GM21737 (cell line): ENCODE data around the gene SCNN1A.

Experiments
- ATAC-seq: cut with Tn5 transposase; IDR thresholded peaks from one replicate; pipeline ENCODE4 v1.9.1; 2021; ENCODE audit warnings: mild to moderate bottlenecking, moderate library complexity; ENCODE audit not compliant: unreplicated experiment

Gene SCNN1A

DNA sequence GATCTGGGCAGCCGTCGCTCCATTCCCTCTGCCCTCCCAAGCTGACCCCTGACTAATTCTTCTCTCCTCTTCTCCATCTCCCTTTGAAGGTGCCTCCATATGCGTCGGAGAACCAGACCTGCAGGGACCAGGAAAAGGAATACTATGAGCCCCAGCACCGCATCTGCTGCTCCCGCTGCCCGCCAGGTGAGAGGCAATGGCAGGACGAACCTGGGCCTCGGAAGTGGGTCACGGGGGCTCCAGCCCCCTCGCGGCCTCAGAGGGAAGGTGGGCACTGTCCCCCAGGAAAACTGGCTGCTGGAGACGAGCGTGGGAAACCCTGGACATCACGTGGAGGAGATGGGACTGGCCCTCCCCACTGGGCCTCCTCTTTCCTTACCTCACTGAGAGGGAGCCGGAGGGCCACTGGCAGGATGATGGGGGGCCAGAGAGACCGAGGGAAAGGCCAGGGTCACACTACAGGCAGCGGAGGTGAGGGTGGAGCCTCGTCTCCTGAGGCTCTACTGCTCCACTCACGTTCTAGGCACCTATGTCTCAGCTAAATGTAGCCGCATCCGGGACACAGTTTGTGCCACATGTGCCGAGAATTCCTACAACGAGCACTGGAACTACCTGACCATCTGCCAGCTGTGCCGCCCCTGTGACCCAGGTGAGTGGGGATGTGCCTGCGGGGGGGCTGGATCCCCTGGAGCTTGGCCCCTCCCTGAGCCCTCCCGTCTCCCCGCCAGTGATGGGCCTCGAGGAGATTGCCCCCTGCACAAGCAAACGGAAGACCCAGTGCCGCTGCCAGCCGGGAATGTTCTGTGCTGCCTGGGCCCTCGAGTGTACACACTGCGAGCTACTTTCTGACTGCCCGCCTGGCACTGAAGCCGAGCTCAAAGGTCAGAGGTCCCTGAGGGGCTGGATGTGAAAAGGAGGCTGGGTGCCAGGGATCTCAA is 9.4 kb upstream of the SCNN1A start:
- ATAC-seq: no peak

DNA sequence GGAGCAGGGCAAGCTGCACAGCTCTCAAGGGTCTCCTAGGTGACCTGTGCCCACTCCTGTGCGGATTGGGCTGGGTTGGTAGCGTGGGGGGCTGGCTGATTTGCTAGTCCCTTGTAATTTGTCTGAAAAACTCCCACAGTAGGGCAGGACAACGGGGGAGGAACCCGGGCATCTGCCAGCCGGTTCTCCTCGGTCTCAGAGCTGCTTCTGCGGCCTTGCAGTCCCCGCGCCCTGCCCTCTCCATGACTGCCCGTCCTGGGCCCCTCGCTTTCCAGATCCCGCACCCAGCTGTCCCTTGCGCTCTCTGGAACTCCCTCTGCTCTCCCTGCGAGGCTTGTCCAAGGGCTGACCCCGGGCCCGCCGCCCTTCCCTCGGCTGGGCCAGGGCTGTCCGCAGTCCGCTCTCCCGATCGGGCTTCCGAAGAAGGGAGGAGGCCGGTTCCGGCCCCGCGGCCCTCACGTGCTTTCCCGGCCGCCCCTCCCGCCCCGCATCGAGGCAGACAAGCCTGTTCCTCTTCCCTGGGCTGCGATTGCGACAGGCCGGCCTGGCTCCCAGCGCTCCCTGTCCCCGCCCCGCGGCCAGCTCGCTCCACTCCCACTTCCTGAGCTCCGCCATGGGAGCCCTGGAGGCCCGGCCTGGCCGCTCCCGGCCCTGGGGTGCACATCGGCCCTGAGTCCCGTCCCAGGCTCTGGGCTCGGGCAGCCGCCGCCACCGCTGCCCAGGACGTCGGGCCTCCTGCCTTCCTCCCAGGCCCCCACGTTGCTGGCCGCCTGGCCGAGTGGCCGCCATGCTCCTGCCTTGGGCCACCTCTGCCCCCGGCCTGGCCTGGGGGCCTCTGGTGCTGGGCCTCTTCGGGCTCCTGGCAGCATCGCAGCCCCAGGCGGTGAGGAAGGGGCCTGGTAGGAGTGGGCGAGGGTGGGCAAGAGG is 8.5 kb upstream of the SCNN1A start, which contains the start of gene LTBR:
LTBR (plus strand) TSS at position 591 of the 927 bp plus-strand sequence; CDS start at position 788, 197 bp downstream.
- ATAC-seq: no peak

DNA sequence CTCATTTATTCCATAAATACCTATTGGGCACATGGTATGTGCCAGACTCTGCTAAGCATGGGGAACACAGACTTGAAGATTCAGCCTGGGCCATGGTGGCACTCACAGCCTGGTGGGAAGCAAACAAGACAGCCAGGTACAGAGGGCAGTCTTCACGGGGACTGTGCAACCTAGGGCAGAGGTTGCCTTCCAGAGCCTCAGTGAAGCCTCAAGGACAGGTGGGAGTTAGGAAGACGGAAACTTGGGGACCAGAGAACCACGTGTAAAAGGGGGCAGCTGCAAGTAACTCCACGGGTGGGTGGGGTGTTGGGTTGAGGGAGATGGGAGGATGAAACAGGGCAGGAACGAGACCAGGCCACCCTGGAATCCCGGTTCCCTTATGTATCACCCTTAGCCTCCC is 7.6 kb upstream of the SCNN1A start:
- no peak for ATAC-seq

DNA sequence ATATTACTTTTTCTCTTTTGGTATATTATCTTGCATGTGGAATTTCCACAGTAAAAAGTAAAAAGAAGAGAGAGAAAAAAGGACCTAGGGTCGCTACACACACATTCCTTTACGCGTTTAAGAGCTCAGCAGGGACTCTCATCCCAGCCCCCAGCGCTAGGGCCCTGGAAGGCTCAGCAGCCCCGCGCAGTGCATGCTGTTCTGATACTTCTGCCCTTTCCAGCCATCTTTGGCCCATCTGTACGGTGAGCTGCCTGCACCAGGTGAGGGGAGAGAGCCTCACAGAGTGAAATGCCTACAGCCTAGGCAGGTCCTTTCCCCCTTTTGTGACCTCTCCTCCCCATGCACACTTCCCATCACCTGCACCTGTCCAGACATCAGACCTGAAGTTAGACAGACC is 7.0 kb upstream of the SCNN1A start:
- ATAC-seq: no peak

DNA sequence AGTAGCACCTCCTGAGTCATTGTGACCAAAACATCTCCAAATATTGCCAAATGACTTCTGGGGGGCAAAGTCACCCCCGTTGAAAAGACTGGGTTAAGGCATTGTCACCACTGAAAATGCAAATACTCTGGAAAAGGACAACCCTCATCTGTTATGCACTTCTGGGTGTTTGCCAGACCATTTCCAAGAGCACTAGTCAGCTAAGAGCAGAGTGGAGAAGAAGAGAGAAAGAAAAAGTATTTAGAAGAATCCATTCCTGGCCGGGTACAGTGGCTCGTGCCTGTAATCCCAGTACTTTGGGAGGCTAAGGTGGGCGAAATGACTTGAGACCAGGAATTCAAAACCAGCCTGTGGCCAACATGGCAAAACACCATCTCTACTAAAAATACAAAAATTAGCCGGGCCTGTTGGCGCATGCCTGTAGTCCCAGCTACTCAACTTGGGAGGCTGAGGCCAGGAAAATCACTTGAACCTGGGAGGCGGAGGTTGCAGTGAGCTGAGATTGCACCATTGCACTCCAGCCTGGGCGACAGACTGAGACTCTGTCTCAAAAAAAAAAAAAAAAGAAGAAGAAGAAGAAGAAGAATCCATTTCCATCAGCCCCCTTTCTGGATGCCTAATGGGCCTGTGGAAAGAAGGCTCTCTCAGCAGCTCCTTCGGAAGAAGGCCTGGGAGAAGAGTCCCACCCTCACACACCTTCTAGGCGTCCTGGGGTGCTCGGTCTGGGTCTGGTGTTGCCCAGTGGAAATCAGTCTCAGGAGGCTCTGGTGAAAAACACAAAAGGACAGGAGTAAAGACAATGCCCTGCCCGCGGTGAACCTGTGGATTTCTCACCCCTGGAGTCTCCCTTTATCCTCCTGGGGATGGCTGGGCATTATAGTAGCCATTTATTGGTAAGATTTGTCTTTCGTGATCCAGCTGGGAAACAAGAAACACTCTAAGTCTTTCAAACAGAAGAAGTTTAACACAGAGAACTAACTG is 5.1 kb upstream of the SCNN1A start:
- no peak for ATAC-seq

DNA sequence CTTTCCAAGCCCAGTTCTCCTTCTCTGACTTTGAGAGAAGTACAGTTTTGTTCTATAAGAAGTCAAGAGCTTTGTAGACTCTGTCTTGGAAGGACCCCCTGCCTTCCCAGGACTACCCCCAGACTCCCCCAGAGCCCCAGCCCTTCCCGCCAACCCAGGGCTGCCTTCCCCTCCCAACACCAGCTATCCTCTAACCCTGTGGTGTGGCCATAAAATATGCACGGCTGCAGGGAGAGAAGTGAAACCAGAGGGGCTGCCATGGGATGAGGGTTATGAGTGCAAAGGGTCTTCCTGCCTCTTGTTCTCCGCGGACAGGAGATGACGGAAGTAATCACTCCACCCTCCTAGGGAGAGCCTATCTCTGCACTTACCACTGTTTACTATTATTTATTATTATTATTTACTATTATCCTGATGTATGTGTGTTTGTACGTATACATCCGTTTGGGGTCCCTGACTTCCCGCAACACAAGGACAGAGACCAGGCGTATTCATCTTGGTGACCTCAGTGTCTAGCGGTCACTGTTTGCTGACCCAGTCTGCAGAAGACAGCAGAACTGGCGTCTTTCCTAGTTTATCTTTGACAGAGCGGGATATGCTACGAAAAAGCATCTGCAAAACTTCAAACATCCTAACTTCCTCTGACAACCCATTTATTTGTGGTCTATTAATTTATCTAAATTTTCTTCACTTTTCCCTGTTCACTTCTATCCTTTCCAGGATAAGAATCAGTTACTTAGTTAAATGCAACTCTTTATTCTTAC is 3.5 kb upstream of the SCNN1A start:
- ATAC-seq: no peak

DNA sequence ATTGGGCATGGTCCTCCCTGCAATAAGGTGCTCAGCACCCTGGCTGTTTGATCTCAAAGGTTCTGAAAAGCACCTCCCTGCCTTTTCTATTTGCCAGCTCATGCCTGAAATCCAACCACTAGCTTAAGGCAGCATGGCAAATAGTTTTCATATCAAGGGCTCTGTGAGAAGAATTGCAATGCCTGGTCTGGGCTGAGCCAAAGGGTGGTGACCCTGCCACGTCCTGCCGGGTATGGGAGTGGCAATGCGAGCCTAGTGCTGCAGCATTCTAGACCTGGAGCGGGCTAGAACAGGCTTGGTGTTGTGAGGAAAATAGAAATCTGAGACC is 2.3 kb upstream of the SCNN1A start:
- no peak for ATAC-seq

DNA sequence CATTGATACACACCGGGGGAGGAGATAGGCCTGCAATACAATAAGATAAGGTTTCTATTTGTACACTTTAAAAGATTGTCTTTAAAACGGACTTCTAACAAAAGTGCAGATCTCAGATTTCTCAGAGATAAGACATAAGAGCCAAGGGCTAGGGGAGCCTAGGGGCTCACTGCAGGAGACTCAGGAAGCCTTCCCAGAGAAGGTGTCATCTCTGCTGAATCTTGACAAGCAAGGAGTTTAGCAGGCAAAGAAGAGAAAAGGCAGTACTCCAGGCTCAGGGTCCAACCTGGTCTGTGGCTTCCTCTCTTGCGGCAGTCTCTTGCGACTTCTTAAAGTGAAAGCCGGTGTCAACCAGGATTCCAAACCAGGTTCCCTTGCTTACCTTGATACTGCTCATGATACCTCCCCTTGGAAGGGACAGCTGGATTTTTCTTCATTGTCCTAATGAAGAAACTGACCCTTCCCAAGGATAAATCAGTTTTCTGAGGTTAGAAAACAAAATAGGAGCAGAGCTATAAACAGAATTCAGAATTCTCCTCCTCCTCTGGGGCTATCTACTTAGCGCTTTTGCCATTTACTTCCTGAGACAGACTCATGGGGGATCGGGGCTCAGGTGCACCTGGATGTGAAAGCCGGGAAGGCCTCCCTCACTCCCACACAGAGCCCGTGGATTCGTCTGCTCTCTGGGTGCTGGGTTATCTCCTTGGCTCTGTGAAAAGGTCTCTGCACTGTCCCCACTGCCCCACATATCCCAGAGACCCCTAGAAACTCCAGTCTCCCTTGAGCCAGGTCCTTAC is 1.7 kb upstream of the SCNN1A start:
- no peak for ATAC-seq

DNA sequence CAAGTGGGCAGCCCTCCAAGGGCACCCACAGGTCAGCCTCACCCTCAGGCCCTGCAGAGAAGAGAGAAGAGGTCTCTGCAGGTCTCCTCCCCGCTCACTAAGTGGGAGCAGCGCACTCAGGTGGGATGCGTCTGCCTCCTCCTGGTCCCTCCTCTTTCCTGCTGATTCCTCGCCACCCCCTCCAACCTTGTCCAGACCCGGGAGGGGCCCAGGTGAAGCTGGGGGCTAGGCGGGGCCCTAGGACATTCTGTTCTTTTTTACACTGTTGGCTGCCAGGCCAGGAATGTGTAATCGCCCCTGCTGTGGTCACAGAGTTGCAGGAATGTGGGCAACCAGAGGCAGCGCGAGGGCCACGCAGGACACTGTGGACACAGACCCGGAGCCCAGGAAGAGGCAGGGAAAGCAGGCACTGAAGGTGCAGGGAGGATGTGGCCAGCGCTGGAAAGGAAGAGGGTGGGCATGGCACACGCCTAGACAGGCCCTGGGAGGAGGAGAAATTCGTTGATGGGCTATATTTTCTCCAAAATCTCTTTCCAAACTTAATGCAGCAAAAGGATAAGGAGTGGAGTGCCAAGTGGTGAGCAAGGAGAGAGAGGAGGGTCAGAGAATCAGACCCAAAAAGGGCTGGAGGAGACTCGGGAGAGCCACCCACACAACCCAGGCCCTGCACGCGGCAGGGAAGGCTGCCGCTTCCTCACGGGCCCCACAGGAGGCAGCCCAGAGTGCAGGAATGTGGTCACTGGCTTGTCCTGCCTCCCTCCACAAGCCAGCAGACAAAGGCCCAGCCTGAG is 911 bp upstream of the SCNN1A start:
- ATAC-seq: no peak

DNA sequence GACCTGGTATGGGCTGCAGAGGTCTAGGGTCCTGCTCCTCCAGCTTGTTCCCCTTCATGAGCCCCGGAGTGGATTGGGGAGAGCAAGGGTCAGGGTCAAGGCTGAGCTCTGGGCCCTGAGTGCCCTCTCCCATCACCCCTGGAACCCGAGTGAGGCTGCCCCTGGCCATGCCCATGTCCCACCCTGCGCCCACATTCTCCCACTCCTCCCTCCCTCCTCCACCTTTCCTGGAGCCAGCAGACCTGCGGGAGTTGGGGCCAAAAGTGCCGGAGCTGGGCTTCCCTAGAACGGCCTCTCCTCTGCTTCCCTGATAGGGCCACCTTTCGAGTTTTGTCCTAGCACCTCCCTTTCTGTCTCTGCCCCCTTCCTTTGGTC is 590 bp downstream of the SCNN1A start:
- no peak for ATAC-seq

DNA sequence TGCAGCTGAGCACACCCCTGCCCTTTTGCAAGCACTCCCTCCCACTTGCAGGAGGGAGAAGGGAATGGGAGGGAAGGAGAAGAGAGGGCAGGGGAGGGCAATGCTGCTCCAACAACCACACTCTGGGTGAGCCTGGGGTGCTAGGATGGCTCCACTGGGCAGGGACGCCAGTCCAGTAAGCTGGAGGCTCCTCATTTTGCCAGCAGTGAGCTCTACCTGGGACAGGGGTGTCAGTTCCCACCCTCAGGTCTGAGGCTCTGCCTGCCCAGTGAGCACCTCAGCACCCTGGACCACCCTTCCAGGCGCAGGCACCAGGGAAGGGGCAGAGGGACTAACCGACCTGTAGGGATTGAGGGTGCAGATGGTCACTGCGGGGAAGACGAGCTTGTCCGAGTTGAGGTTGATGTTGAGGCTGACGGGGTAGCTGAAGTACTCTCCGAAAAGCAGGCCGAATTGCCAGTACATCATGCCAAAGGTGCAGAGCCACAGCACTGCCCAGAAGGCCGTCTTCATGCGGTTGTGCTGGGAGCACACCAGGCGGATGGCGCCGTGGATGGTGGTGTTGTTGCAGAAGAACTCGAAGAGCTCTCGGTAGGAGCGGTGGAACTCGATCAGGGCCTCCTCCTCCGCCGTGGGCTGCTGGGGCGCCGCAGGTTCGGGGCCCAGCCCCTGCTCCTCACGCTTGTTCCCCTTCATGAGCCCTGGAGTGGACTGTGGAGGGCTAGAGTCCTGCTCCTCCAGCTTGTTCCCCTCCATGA is 1.2 kb downstream of the SCNN1A start:
- no peak for ATAC-seq

DNA sequence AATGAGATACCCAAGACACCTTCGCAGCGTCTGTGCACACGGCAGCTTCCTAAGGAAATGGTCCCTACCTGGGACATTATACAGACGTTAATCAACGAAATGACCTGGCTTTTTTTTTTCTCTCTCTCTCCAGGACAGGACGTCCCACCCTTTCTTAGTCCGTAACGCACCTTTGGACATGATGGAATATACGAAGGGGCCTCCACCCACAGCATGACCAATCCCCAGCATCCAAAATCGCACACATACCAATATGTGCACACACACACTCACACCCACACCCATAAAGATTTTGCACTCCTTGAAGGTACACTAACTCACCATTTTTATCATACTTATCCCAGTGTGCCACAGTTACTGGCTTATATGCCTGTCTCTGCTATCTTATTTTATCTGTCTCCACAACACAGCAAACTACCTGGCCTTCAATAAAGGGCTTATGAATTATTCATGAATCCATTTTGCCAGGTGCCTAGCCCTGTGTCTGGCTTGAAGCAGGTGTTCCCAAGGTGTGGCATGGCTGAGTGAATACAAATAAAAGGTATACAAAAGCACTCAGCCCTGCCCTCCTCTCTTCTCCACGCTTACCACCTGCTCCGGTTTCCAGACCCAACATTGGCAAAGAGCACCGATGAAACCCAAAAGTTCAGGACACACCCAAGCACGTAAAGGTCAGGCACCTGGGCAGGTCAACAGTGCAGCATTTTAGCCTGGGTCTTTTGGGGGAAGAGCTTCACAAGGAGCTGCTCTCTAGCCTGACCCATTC is 2.2 kb downstream of the SCNN1A start:
- ATAC-seq: no peak

DNA sequence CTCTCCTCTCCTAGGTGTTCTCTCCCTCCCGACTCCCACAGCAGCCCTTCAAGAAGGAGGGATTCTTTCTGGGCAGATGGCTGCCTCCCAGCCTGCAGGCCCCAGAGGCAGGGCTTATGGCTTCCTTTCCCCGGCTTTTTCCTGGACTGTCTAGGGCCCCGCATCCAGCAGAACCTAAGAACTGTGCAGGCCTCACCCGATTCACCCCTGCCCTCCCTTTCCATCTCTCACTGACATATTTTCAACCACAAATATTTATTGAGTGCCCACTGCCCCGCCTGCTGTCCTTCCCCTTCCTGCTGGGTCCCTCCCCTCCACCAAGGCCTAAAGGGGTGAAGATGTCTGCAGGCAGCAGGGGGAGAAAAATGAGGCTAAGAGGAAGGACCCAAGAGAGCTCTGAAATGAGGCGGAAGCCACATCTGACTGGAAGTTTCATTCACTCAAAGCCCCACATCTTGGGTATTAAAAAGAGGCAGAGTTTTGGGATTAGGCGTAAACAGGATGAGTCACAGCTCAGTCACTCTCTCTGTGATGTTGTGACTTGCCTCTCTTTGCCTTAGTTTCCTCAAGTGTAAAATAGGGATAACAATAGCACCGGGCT is 2.9 kb downstream of the SCNN1A start:
- ATAC-seq: no peak

DNA sequence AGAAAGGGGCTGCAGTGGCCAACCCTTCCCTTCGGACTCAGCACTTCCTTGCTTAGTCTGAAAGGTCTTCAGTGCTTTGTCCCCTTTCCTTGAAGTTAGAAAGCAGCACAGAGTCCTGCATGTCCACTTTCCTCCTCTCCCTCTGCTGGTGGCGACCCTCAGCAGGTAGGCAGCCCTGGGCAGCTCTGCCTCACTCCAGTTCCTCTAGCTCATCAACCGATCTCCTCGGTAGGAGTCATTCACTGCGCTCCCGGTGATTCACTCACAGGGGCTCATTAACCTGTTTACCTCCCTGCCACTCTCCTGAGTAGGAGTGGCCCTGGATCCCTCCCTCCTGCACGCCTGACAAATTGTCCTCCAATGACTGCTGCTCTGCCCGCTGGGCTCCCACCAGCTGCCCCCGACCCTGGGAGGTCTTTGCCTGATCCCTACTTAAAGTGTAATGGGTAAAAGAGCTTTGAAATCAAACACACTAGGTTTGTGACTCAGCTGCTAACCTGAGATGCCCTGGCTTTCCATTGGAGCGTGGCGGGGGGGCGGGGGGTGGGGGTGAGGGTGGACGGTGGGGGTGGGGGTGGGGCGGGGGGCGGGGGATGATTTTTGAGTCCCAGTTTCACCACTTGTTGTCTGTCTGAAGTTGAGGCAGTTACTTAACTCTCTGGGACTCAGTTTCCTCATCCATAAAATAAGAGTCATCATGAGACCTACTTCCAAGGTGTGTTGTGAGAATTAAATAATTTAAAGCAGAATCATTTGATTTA is 4.2 kb downstream of the SCNN1A start:
- no peak for ATAC-seq

DNA sequence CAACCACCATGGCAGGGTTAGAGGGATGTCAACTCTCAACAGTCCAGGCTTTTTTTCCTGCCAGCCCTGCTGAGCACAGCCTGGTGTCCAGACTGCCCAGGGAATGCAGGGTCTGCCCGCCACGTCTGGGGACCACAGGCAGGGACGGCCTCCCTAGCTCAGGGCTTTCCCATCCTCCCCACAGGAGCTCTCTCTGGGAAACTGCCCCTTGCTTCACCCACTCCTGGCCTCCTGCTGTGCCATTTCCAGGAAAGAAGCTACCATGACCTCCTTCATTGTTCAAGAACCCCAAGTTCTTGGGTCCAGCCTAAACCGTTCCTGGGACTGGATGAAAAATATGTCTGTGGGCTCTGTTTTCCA is 4.8 kb downstream of the SCNN1A start:
- no peak for ATAC-seq
